ENCODE measurements around the gene CPZ. TPM values are rescaled to one million over a fixed set of nuclear protein-coding genes. Genes with fewer than 3 reads are reported as not detected.

CPZ gene
- total and polyA plus RNA-seq, 11 donors = 0.13 to 4.8 (median 0.26) TPM; not detected in 2

- Histone ChIP-seq H3K9me3 (no peaks in the 10 kb centered on the region), H3K4me3 (no peak overlapping the region), H3K27ac (no peak overlapping the region), H3K4me1 (no peaks in the 10 kb centered on the region), H3K36me3 (no peaks in the 10 kb centered on the region), H3K27me3 (peaks cover 0 to 34% (median 0%) of the 10 kb centered on the region in 9 donors)
- ATAC-seq (no peak), DNase-seq (peak in 2 of 5 donors; percentile 21 to 44)
- WGBS, 4 donors = 88 to 91% (median 89%) methylated on average over 6 to 15 of the region's 15 CpGs
- intact Hi-C loops (cut with DNase I) = no loop called here
- TF ChIP-seq CTCF (IDR thresholded peaks at IDR 0.05) = no peak
- TF ChIP-seq POLR2A (IDR thresholded peaks at IDR 0.05) = no peak
Measured at GRCh38 chr4:8641256-8641655, 48.7 kb downstream of the CPZ start.

- intact Hi-C loops (cut with DNase I) = no loop called here
- no peak overlapping the region for H3K4me3 ChIP-seq
- DNase-seq (peak in 2 of 5 donors; percentile 10 to 51), ATAC-seq (no peak)
- no peak for TF ChIP-seq POLR2A (IDR thresholded peaks at IDR 0.05)
- no peak for TF ChIP-seq CTCF (IDR thresholded peaks at IDR 0.05)
- H3K27ac ChIP-seq = no peak overlapping the region
- 73 to 80% (median 76%) methylated on average over 15 to 16 of the region's 16 CpGs for WGBS, 4 donors
- no peaks in the 10 kb centered on the region for H3K36me3 ChIP-seq
- peaks cover 0 to 38% (median 0%) of the 10 kb centered on the region in 9 donors for H3K27me3 ChIP-seq
- no peaks in the 10 kb centered on the region for H3K4me1 ChIP-seq
- H3K9me3 ChIP-seq = no peaks in the 10 kb centered on the region
Measured at GRCh38 chr4:8641931-8642650, 49.5 kb downstream of the CPZ start.

GRCh38 chr4:8642651-8643321, 50.2 kb downstream of the CPZ start:
- intact Hi-C loops (cut with DNase I) = no loop called here
- DNase-seq (peak in 2 of 5 donors; percentile 1 to 10), ATAC-seq (no peak)
- Histone ChIP-seq H3K4me3 (no peak overlapping the region), H3K36me3 (no peaks in the 10 kb centered on the region), H3K27me3 (peaks cover 0 to 37% (median 0%) of the 10 kb centered on the region in 9 donors), H3K9me3 (no peaks in the 10 kb centered on the region), H3K4me1 (no peaks in the 10 kb centered on the region), H3K27ac (no peak overlapping the region)
- 53 to 75% (median 57%) methylated on average over 10 to 12 of the region's 12 CpGs for WGBS, 4 donors
- TF ChIP-seq CTCF (IDR thresholded peaks at IDR 0.05) (no peak), POLR2A (IDR thresholded peaks at IDR 0.05) (no peak)

- peak in 1 of 5 donors; percentile 15 for DNase-seq
- H3K27me3 ChIP-seq = peaks cover 0 to 37% (median 0%) of the 10 kb centered on the region in 9 donors
- ATAC-seq = no peak
- whole genome bisulfite sequencing, 4 donors = 61 to 85% (median 73%) methylated on average over 6 of the region's 6 CpGs
- H3K4me1 ChIP-seq = no peaks in the 10 kb centered on the region
- H3K9me3 ChIP-seq = no peaks in the 10 kb centered on the region
- H3K27ac ChIP-seq = no peak overlapping the region
- no peak overlapping the region for H3K4me3 ChIP-seq
- H3K36me3 ChIP-seq = no peaks in the 10 kb centered on the region
- TF ChIP-seq POLR2A (IDR thresholded peaks at IDR 0.05) (no peak), CTCF (IDR thresholded peaks at IDR 0.05) (no peak)
- intact Hi-C loops (cut with DNase I) = no loop called here
Measured at GRCh38 chr4:8643441-8643840, 50.9 kb downstream of the CPZ start.

All from heart left ventricle (tissue), 16 donors.